22Rv1 (cell line): ENCODE data around the gene TAOK2.
"Not testable (repeated sequence)": the region's sequence is repeated elsewhere in the genome, so short reads cannot be mapped to it uniquely, and the experiment has no call there.

ENCODE experiments used
- H3K27ac ChIP-seq: fragments of 450-650 bp; 2 replicates; pipeline ENCODE4 v1.5.1; 2017
- CTCF ChIP-seq: fragments of 450-650 bp; IDR thresholded peaks from 2 replicates; pipeline ENCODE4 v1.5.1; 2017; ENCODE audit warnings: mild to moderate bottlenecking
- ZFX ChIP-seq: fragments of 450-650 bp; IDR thresholded peaks from 2 replicates; pipeline ENCODE4 v1.6.1; 2017; ENCODE audit warnings: antibody characterized with exemption, borderline replicate concordance

Gene TAOK2

GRCh38 chr16:30007378-30007895 lies 33.8 kb downstream of the TAOK2 start:
- TF ChIP-seq CTCF (no peak), ZFX (no peak)
- H3K27ac ChIP-seq: no peak overlapping the region

- TF ChIP-seq ZFX (no peak), CTCF (no peak)
- no peak overlapping the region for H3K27ac ChIP-seq
These were observed 35.6 kb downstream of the TAOK2 start for GRCh38 chr16:30009085-30009862.

GRCh38 chr16:30009990-30010843 lies 36.5 kb downstream of the TAOK2 start:
- H3K27ac ChIP-seq: no peak overlapping the region
- no peak for TF ChIP-seq ZFX
- no peak for TF ChIP-seq CTCF

GRCh38 chr16:30010844-30011713 lies 37.4 kb downstream of the TAOK2 start, which contains the start of gene DOC2A:
DOC2A (minus strand) TSS chr16:30011027; CDS start chr16:30010222, 805 bp downstream.
- TF ChIP-seq CTCF (no peak), ZFX (no peak)
- H3K27ac ChIP-seq: no peak within 1 kb of the TSS

- H3K27ac ChIP-seq: no peak overlapping the region
- no peak for TF ChIP-seq ZFX
- TF ChIP-seq CTCF: no peak
These were observed 38.2 kb downstream of the TAOK2 start for GRCh38 chr16:30011714-30012504.

- not testable (repeated sequence) for H3K27ac ChIP-seq
These were observed 38.9 kb downstream of the TAOK2 start for GRCh38 chr16:30012598-30012997.

- H3K27ac ChIP-seq: not testable (repeated sequence)
These were observed 41.8 kb downstream of the TAOK2 start for GRCh38 chr16:30015450-30015849.
